PFSK-1 (cell line): Measurements from ENCODE around the gene MIER1.

Experiments used
- FOXP2 ChIP-seq: optimal IDR thresholded peaks from 2 replicates; pipeline ENCODE3; 2011; ENCODE audit warnings: borderline replicate concordance, control low read depth, inconsistent platforms; ENCODE audit not compliant: insufficient read depth; ENCODE audit errors: extremely low read length, extremely low read depth
- POLR2AphosphoS5 ChIP-seq: IDR thresholded peaks from 2 replicates; pipeline ENCODE4 v1.6.1; 2012; ENCODE audit warnings: low read depth, mild to moderate bottlenecking, control low read depth, low read length, moderate library complexity
- SIN3A ChIP-seq: IDR thresholded peaks from 2 replicates; pipeline ENCODE4 v1.6.1; 2012; ENCODE audit warnings: mild to moderate bottlenecking, low read length, moderate library complexity, borderline replicate concordance; ENCODE audit not compliant: insufficient read depth
- TAF1 ChIP-seq: IDR thresholded peaks from 2 replicates; pipeline ENCODE4 v1.6.1; 2012; ENCODE audit warnings: low read length, control low read depth, borderline replicate concordance; ENCODE audit not compliant: insufficient read depth
- TF ChIP-seq, protein P1 (sequence below), 2 experiments: IDR thresholded peaks; 2 replicates each; pipeline versions ENCODE4 v1.6.1 to v1.8.0; 2011 to 2012; ENCODE audit warnings: low read depth in 2 of 2, low read length in 2 of 2, control low read depth in 1 of 2, inconsistent platforms in 1 of 2, mild to moderate bottlenecking in 1 of 2, moderate library complexity in 1 of 2; ENCODE audit not compliant: insufficient read depth in 1 of 2

GRCh38 chr1:67029472-67029871 lies 104.7 kb downstream of the MIER1 start:
- no peak for TF ChIP-seq POLR2AphosphoS5
- TF ChIP-seq, protein P1, sequence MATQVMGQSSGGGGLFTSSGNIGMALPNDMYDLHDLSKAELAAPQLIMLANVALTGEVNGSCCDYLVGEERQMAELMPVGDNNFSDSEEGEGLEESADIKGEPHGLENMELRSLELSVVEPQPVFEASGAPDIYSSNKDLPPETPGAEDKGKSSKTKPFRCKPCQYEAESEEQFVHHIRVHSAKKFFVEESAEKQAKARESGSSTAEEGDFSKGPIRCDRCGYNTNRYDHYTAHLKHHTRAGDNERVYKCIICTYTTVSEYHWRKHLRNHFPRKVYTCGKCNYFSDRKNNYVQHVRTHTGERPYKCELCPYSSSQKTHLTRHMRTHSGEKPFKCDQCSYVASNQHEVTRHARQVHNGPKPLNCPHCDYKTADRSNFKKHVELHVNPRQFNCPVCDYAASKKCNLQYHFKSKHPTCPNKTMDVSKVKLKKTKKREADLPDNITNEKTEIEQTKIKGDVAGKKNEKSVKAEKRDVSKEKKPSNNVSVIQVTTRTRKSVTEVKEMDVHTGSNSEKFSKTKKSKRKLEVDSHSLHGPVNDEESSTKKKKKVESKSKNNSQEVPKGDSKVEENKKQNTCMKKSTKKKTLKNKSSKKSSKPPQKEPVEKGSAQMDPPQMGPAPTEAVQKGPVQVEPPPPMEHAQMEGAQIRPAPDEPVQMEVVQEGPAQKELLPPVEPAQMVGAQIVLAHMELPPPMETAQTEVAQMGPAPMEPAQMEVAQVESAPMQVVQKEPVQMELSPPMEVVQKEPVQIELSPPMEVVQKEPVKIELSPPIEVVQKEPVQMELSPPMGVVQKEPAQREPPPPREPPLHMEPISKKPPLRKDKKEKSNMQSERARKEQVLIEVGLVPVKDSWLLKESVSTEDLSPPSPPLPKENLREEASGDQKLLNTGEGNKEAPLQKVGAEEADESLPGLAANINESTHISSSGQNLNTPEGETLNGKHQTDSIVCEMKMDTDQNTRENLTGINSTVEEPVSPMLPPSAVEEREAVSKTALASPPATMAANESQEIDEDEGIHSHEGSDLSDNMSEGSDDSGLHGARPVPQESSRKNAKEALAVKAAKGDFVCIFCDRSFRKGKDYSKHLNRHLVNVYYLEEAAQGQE (IDR thresholded peaks at IDR 0.05; ENCODE audit: insufficient read depth in 1 of 2, low read depth in 2 of 2, low read length in 2 of 2), result no peak
- no peak for TF ChIP-seq TAF1
- TF ChIP-seq SIN3A, result no peak
- no peak for TF ChIP-seq FOXP2
